Hematopoietic multipotent progenitor cell treated with erythropoietin and hydrocortisone succinate and interleukin-3 and kit ligand, for 17 days (in vitro differentiated cells): ENCODE results near the gene RBMS3.

Source experiments
- DNase-seq: peaks from one replicate; pipeline ENCODE4 v3.0.0-alpha.2; 2015; ENCODE audit warnings: low spot score

RBMS3 gene

GRCh38 chr3:29576675-29577074 is 295.8 kb downstream of the RBMS3 start:
- no peak for DNase-seq

GRCh38 chr3:29577250-29577649 is 296.4 kb downstream of the RBMS3 start:
- DNase-seq: no peak

- DNase-seq: no peak
Observed at GRCh38 chr3:29581311-29581710, 300.4 kb downstream of the RBMS3 start.

- DNase-seq: no peak
Observed at GRCh38 chr3:29582273-29582672, 301.4 kb downstream of the RBMS3 start.

GRCh38 chr3:29583861-29584260 is 303.0 kb downstream of the RBMS3 start:
- DNase-seq: no peak

GRCh38 chr3:29585368-29585767 is 304.5 kb downstream of the RBMS3 start:
- DNase-seq: no peak

- no peak for DNase-seq
Observed at GRCh38 chr3:29587340-29587739, 306.5 kb downstream of the RBMS3 start.

- no peak for DNase-seq
Observed at GRCh38 chr3:29590012-29590411, 309.1 kb downstream of the RBMS3 start.

- no peak for DNase-seq
Observed at GRCh38 chr3:29590461-29590860, 309.6 kb downstream of the RBMS3 start.

- DNase-seq: no peak
Observed at GRCh38 chr3:29591579-29591978, 310.7 kb downstream of the RBMS3 start.

- DNase-seq: no peak
Observed at GRCh38 chr3:29593802-29594201, 312.9 kb downstream of the RBMS3 start.

- no peak for DNase-seq
Observed at GRCh38 chr3:29594261-29594660, 313.4 kb downstream of the RBMS3 start.

GRCh38 chr3:29597376-29598008 is 316.6 kb downstream of the RBMS3 start:
- no peak for DNase-seq

GRCh38 chr3:29601861-29602585 is 321.2 kb downstream of the RBMS3 start:
- DNase-seq: no peak

- DNase-seq: no peak
Observed at GRCh38 chr3:29605845-29606244, 325.0 kb downstream of the RBMS3 start.

GRCh38 chr3:29606416-29606815 is 325.5 kb downstream of the RBMS3 start:
- no peak for DNase-seq

- no peak for DNase-seq
Observed at GRCh38 chr3:29608414-29609327, 327.8 kb downstream of the RBMS3 start.

GRCh38 chr3:29609328-29609811 is 328.5 kb downstream of the RBMS3 start:
- DNase-seq: no peak

GRCh38 chr3:29610781-29611180 is 329.9 kb downstream of the RBMS3 start:
- DNase-seq: no peak

- DNase-seq: no peak
Observed at GRCh38 chr3:29611252-29611651, 330.4 kb downstream of the RBMS3 start.

GRCh38 chr3:29612536-29612935 is 331.7 kb downstream of the RBMS3 start:
- DNase-seq: no peak

- DNase-seq: no peak
Observed at GRCh38 chr3:29614954-29615353, 334.1 kb downstream of the RBMS3 start.
